GM19239 (cell line): ENCODE results near the gene CYREN.

ENCODE experiments used
- DNase-seq: peaks from one replicate; pipeline ENCODE4 v3.0.0; 2011; ENCODE audit warnings: low spot score; ENCODE audit not compliant: insufficient read length
- FAIRE-seq: peaks from 2 replicates; lab custom pipeline; 2011; peaks lifted over from hg19 to GRCh38; lab: Jason Lieb, UNC

CYREN gene

GRCh38 chr7:135197906-135198655 lies 27.6 kb upstream of the CYREN start:
- no peak for FAIRE-seq
- DNase-seq, result no peak

GRCh38 chr7:135197343-135197742 lies 26.8 kb upstream of the CYREN start:
- FAIRE-seq (no peak), DNase-seq (no peak)

GRCh38 chr7:135195968-135196629 lies 25.6 kb upstream of the CYREN start:
- FAIRE-seq, result no peak
- DNase-seq, result no peak

GRCh38 chr7:135195156-135195555 lies 24.6 kb upstream of the CYREN start:
- no peak for FAIRE-seq

GRCh38 chr7:135194494-135195095 lies 24.1 kb upstream of the CYREN start:
- FAIRE-seq, result no peak
- DNase-seq, result no peak

More at GRCh38 chr7:135195156-135195555, 24.6 kb upstream of the CYREN start:
- no peak for DNase-seq

GRCh38 chr7:135193615-135194081 lies 23.1 kb upstream of the CYREN start:
- DNase-seq (no peak), FAIRE-seq (no peak)

GRCh38 chr7:135192914-135193536 lies 22.5 kb upstream of the CYREN start:
- FAIRE-seq, result no peak

GRCh38 chr7:135190703-135191102 lies 20.2 kb upstream of the CYREN start:
- FAIRE-seq (no peak), DNase-seq (no peak)

More at GRCh38 chr7:135192914-135193536, 22.5 kb upstream of the CYREN start:
- DNase-seq, result no peak

- FAIRE-seq, result no peak
- no peak for DNase-seq
Measured at GRCh38 chr7:135189961-135190360, 19.5 kb upstream of the CYREN start.

- DNase-seq (no peak), FAIRE-seq (no peak)
Measured at GRCh38 chr7:135189221-135189662, 18.7 kb upstream of the CYREN start.

- no peak for DNase-seq
- peak; percentile 31 for FAIRE-seq
Measured at GRCh38 chr7:135188298-135188984, 17.9 kb upstream of the CYREN start.

GRCh38 chr7:135186841-135187253 lies 16.3 kb upstream of the CYREN start:
- FAIRE-seq (peak; percentile 88), DNase-seq (no peak)

- no peak for DNase-seq
- FAIRE-seq, result peak; percentile 73
Measured at GRCh38 chr7:135186261-135186540, 15.7 kb upstream of the CYREN start.

GRCh38 chr7:135185471-135186260 lies 15.2 kb upstream of the CYREN start:
- FAIRE-seq (no peak), DNase-seq (no peak)

- FAIRE-seq (no peak), DNase-seq (no peak)
Measured at GRCh38 chr7:135184254-135184841, 13.8 kb upstream of the CYREN start.

GRCh38 chr7:135183478-135183877 lies 13.0 kb upstream of the CYREN start:
- no peak for DNase-seq
- FAIRE-seq, result no peak

GRCh38 chr7:135181929-135182678 lies 11.6 kb upstream of the CYREN start:
- FAIRE-seq, result no peak
- DNase-seq, result no peak

- DNase-seq, result no peak
Measured at GRCh38 chr7:135181261-135181928, 10.9 kb upstream of the CYREN start.

More at GRCh38 chr7:135181261-135181928, 10.9 kb upstream of the CYREN start:
- no peak for FAIRE-seq
